ENCODE results near the gene DNMT3A.

DNMT3A gene

DNA sequence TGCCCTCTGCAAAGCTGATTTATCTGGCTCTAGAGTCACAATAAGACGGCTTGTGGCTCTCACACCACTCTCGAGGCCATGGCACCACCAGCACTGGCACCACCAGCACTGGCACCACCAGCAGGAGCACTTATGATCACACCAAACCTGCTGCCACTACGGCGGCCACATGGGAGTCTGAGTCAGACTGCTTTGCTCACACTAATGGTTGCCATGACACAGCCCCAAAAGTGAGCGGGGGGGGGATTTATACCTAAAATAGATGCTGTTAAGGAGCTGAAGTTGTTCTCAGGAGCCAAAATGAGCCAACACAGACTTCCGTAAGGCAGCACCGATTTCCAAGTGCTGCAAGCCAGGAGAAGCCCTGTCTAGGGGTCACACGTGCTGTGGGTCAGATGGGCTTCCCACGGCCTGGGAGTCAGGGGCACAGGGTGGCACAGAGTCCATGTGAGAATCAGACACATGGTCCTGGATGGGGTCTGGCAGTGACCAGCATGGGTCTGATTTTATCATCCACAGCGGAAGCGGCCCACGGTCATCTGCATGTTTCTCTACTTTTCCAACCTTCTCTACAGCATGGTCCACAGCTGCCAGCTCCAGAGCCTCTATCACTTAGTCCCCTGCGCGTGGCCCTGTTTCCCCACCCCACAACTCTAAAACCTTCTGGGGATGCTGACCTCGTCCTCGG, 16.7 kb downstream of the DNMT3A start:
- no peak for DNase-seq (ENCODE audit: low spot score)

DNA sequence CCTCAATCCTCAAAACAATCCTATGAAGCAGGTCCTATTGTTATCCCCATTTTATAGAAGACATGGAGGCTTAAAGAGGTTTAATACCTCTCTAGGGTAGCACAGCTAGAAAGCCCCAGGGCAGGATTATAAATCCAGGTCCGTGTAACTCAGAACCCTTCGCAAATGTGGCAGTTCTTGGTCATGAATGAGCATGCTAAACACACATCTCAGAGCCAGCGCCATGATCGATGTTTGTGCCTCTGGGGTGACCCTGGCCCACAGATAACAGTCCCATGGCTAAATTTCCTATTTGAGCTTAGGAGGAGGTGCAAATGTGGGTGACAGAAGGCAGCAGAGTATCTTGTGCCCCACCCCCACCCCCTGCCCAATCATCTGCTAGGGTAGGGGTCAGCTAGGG, 17.5 kb downstream of the DNMT3A start:
- DNase-seq (ENCODE audit: low spot score) = no peak

DNA sequence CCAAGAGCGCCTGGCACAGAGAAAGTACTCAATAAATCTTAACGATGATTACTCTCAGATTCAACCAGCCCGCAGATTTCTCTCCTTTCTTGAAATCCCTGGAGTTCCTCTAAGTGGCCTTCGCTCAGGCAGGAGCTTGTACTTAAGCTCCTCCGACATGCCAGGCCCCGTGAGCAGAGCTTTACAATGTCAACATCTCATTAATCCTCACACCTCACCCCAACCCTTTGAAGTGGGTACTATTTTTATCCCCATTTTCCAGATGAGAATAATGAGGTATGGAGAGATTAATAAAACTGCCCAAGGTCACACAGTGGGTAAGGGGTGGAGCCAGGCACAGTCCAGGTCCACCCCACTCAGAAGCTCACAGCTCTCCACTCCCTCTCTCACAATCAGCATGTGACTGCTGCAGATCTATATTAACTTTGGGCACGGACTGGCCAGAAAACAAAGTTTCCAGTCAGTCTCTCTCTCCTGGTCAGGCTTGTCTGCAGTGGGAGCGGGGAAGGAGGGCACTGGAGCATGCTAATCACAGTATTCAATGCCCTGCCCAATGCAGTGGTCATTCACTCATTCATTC, 18.0 kb downstream of the DNMT3A start:
- no peak for DNase-seq (ENCODE audit: low spot score)

DNA sequence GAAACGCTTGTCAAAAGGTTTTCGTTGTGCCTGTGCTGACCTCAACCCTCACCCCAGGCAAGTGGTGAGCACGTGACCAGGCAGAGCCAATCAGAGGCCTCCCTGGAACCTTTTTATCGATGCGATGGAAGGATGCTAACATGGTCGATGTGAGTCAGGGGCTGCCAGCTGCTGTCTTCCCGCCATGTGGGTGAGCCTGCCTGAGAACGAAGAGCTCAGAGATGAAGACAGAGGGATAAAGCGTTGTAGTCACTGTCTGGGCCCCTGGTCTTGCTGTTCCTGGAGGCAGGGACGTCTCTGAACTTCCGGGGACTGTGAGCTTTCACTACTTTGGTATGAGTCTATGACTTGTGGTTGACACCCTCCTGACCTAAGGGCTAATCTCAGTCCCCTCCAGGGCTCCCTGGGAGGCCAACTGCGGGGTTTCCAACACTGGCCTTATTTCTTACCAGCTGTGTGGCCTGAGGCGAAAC, 18.6 kb downstream of the DNMT3A start:
- DNase-seq (ENCODE audit: low spot score) = no peak

DNA sequence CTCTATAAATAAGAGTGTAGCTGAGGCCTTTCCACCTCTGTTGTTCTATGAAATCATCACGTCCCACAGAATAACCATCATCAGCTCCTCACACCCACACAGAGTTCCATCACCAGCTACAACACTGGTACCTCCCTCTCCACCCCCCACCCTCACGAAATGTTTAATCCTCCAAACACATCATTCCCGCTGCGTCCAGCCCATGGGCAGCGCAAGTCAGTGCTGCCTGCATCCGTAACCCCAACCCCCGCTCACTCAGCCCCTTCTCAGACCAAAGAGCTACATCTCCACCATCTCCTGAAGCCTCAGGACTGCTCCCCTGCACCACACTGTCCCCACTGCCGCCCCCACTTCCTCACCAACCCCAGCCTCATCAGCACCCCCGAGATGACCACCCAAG, 19.4 kb downstream of the DNMT3A start:
- DNase-seq (ENCODE audit: low spot score) = no peak

DNA sequence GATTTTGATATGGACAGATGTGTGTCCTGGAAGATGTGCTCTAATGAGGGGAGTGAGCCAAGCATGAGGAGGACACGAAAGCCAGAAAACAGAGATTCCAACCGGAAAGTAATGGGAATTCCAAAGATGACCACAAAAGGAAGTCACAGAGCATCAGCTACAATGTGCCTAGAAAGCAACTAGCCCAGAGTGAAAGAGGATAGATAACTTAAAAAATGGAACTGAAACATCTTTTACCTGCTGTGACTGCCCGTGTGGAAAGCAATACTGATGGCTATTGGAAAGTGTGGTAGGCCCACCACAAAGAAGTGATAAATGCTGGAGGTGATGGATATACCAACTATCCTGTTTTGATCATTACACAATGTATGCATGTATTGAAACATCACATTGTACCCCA, 21.6 kb downstream of the DNMT3A start:
- DNase-seq (ENCODE audit: low spot score) = no peak

- no peak for DNase-seq (ENCODE audit: low spot score)
These were observed 25.6 kb downstream of the DNMT3A start for GRCh38 chr2:25316101-25316500.

- DNase-seq (ENCODE audit: low spot score) = no peak
These were observed 26.4 kb downstream of the DNMT3A start for GRCh38 chr2:25315316-25315680.

GRCh38 chr2:25314514-25315315, 27.0 kb downstream of the DNMT3A start:
- DNase-seq (ENCODE audit: low spot score) = peak; percentile 29

- no peak for DNase-seq (ENCODE audit: low spot score)
These were observed 27.8 kb downstream of the DNMT3A start for GRCh38 chr2:25313711-25314513.

- no peak for DNase-seq (ENCODE audit: low spot score)
These were observed 28.6 kb downstream of the DNMT3A start for GRCh38 chr2:25312958-25313710.

- DNase-seq (ENCODE audit: low spot score) = no peak
These were observed 29.7 kb downstream of the DNMT3A start for GRCh38 chr2:25311865-25312575.

DNA sequence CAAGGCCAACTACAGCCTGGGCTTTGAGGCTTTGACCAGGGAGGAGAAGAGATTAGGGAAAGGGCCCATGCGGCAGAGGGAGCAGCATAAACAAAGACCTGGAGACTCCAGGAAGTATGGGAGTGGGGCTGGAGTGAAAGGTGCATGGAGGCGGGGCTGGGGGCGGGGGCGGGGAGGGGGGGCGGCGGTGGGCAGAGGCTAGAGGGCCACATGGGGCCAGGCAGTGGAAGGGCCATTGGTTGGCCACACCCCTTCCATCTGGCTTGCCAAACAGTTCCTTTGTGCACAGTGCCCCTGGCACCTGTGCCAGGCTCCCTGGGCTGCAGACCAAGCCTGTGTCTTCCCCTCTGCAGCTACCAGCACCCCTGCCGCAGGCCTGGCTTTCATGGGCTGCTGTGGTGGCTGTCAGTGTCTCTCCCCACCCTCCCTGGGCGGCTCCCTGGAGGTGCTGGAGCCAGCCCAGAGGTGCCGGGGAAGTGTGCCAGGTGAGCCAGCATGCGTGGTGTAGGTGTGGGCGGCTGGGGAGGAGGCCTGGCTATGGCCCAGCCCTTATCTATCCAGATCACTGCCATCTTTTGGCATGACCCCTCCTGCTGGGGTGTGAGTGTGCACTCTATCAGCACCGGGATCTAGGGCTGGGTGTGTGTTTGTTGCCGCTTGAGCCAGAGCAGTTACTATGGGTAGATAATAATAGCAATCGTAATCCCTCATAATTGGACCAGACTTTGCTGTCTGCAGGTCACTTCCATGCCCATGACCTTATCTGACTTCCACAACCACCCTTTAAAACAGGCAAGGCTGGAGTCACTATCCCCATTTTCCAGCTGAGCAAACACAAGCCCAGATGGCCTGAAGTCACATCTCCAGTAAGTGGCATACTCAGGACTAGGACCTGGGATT, 30.5 kb downstream of the DNMT3A start:
- no peak for DNase-seq (ENCODE audit: low spot score)

- DNase-seq (ENCODE audit: low spot score) = no peak
These were observed 31.1 kb downstream of the DNMT3A start for GRCh38 chr2:25310709-25310964.

DNA sequence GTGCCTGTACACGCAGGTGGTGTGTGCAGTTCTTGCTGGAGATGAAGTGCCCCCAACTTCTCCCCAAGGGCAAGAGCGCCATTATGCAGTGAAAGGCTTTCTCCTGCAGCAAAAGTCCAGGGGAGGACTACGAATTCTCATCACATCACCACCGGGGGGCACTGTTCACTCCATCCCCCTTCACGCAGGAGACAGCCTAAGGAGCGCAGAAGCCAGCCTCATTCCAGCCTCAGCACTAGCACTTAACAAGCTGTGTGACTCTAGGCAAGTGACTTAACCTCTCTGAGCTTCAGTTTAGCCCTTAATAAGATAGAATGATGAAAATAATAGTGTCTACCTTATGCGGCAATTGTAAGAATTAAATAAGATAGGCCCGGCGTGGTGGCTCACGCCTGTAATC, 32.3 kb downstream of the DNMT3A start:
- DNase-seq (ENCODE audit: low spot score) = peak; percentile 69

DNA sequence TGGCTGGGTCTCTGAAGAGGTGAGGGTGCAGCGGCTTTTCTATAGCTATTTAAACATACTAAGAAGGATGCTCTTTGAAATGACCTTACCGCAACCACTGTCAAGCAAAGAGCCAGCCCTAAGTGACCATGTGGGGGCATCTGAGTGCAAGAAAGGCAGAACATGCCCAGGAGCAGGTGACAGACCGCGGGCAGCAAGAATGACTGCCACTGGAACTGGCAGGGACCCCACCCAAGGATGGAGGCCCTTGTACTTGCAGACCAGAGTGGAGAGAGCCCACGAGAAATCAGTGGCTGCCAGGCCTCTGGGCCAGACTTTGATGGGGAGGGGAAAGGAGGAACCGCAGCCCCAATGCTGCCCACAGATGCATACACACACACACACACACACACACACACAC, 33.1 kb downstream of the DNMT3A start:
- no peak for DNase-seq (ENCODE audit: low spot score)

DNA sequence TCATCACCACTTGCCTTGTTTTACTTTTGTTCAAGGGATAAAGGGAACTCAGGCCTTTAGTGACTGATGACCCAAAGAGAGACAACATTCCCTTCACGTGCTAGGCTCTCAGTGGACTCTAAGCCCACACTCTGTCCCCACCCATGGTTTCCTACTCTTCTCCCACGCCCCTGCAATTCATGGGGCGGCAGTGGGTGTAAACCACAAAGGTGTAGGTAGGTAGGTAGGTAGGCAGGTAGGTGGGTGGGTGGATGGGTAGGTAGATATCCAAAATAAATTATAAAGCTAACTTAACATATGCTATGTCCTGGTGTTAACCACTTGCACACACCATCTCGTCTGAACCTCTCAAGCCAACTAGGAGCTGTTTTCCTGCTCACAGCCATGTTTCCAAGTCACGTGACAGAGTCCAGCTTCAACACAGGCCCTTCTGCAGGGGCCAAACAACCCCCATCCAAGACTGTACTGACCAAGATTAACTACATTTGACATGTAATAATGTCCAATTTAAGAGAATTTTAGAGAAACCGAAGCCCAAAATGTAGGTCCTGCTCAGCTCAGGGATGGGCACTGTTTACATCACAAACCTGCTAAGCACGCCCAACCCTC, 33.7 kb downstream of the DNMT3A start:
- DNase-seq (ENCODE audit: low spot score) = no peak

DNA sequence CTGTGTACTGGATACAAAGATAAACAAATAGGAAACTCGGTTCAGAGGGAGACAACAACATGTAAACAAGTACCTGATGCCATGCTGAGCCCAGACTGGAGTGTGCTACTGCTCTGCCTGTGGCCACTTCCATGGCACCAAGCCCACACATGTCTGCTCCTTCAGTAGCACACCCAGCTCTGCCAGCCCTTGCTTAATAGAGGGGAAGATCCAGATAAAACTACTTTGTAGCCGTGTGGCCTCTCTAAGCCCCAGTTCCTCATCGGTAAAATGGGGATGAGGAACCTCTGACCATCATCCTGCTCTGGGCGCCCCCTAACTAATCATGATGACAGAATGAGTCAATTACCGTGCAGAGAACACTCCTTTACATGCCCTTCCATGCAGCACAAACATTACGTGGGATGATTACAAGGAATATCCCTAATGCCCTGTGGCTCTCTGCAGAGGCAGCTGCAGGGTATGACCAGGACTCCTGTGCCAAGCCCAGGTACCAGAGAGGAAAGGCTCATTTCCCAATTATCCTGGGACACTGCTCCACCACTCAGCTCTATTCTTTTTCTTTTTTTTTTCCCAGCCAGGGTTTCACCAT, 34.9 kb downstream of the DNMT3A start:
- no peak for DNase-seq (ENCODE audit: low spot score)

DNA sequence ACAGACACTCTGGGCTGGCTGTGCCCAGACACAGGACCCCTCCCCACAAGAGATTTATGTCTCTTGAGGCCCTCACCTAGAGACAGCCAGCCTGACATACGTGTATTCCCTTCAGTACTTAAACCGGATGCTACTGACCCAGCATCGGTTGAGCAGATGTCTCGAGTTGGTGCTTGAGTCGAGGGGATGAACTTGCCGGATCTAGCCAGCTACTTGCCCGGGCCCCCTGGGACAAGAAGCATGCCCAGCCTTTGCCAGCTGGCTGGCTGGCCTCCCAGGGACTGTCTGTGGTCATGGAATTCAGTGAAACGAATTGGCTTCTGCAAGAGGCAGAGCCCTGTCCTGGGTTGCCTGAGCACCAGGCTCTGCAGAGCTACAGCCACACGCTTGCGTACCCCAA, 36.0 kb downstream of the DNMT3A start:
- no peak for DNase-seq (ENCODE audit: low spot score)

Measured in germinal center (tissue), 1 donor.